ENCODE data around the gene HYAL2.
"Not testable (repeated sequence)": the region's sequence is repeated elsewhere in the genome, so short reads cannot be mapped to it uniquely, and the experiment has no call there.

HYAL2 gene

DNA sequence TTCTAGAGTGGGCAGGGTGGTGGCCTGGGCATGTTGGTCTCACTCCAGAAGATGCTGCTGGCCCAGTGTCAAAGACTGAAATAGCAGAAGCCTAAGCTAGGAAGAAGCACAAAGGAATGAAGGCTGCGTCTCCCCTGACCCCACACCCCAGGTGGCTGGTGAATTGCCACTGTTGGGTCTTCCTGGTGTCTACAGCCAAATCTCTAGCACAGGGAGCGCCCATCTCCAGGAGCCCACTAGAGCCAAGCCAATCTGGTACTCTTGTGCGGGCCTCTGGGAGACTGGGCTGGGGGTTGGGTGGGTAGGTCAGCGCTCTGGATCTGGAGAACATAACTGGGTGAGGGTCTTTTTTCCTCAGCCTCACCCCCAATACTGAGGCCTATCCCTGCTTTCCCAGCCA, 4.6 kb upstream of the HYAL2 start:
- DNase-seq (ENCODE audit: low read depth), result no peak

DNA sequence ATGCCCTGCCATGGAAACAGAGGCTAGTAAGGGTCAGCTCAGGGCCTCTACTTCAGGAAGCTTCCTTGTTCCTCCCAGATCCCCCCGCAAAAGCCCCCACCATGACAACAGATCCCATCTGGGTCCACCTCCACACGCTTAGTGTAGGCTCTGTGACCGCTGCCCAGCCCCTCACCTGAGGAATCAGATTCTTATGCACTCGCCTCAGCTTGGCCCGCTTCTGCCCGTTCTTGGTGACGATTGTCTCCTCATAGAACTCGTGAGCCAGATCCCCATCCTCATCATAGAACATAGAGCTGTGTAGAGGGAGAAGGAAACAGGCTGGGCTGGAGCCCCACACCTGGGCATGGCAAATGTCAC, 3.6 kb upstream of the HYAL2 start:
- no peak for DNase-seq (ENCODE audit: low read depth)

DNA sequence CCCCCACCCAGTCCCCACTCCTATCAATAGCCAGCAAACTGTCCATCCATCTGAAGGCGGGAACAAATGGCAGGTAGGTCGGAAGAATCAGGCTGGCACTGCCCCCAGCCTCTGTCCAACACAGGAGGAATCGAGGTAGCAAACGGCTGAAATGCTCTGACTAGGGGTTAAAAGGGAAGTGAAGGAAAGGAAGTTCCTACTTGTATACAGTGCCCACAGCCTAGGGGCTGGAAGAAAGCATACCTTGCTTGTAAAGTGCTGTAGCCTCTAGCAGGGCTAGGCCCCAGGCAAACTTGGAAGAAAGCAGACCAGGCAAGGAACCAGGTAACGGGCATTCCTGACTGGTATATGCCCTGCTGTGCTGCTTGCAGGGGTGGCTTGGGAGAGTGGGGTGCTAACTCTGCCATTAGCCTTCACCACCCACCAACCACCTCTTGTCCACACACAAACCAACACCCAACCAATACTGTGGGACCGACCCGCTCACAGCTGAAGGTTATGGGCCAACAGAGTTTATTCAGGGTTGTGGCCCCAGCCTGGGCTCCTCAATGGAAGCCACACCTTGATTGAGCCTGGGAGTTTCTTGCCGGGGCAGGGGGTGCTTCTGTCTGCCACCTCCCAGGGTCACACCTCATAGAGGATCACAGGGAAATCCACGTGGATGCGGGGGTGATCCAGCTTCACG, 3.1 kb upstream of the HYAL2 start:
- DNase-seq (ENCODE audit: low read depth), result no peak

DNA sequence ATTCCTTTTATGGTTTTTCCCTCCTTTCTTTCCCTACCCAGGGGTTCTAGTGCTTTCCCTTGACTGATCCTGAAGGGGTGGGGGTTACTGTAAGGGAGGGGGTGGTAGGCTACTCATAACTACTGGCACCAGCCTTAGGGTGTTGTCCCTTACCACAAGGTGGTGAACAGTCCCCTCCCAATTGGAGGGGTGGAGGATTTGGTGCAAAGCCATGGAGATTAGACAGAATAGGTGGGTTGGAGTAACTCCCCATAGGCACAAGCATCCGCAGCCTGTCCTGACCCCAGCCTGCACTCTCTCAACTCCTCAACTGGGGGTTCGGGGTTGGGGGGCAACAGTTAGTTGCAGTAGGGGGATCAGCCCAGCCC, 2.6 kb upstream of the HYAL2 start:
- DNase-seq (ENCODE audit: low read depth), result no peak

DNA sequence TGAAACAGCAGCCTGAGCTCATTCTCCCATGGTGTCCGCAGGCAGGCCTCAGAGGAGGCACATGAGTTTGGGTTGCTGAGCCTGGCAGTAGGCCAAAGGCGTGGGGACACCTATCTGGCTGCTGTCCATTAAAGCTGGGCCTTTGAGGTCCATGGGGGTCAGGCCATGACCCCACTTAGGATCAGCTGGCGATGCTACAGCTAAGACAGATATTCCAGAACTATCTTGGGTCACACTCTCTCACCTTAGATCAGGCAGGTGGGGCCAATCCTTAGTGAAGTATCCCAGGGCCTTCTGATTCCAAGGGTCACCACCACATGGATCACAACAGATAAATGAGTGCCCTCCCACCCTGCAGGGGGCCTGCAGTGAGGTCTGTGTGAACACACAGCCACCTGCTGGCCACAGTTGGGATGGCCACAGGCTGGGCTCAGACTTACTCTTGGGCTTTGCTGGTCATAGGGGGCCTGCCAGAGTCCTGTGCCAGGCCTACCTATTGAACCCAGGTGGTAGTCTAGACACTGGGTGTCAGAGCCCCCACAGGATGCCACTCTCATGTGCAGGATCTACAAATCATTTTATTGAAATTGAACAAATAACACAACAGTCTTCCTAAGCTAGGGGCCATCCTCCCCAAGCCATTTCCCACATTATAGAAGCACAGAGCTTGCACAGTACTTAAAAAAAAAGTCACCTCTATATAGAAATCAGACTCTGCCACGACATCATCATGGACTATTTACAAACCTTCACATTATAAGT, 2.0 kb upstream of the HYAL2 start:
- peak; percentile 43 for DNase-seq (ENCODE audit: low read depth)

DNA sequence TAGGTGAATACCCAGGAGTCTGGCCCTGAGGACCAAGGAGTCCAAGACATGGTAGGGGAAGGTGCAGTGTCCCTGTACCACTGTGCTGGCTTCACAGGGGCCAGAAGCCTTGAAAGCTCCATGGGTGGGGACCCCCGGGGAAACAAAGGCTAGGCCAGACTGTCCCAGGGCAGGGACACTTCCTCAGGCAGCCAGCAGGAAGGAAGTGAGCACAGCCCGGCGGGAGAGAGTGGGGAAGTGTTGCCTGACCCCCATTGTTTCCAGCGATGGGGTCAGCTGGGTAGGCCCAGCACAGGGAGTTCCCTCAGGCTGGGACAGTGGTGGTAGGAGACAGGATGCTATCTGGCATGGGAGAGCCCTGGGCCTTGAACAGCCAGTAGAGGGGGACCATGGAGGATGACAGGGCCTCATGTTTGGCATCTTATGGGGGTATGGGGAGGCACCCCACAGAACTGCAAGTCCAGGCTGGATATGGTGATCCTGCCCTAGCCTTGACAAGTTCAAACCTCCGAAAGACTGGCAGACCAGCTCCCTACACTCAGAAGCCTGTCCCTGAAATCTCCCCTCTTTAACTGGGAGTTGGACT, 1.2 kb upstream of the HYAL2 start:
- DNase-seq (ENCODE audit: low read depth), result no peak

DNA sequence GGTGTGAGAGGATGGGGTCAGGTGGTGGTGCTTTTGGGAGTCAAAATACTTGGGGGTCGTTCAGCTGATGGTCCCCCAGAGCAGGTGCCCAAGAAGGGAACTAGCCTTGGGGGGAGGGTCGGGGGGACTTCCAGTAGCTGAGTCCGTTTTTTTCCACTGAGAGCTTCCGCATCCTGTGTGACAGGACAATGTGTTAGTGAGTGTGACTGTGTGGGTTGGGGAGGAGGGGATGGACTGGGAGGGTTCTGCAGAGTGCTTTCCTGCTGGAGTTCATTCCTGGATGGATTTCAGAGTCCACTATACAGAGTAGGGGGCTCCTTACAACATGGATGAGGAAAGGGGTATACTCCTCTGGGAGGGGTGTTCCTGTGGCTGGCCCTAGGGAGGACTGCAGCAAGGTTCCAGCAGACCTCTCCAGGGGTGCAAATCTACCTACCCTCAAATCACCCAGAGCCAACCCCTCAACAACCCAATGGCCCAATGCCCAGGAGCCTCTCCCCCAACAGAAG, 601 bp upstream of the HYAL2 start:
- DNase-seq (ENCODE audit: low read depth), result no peak

DNA sequence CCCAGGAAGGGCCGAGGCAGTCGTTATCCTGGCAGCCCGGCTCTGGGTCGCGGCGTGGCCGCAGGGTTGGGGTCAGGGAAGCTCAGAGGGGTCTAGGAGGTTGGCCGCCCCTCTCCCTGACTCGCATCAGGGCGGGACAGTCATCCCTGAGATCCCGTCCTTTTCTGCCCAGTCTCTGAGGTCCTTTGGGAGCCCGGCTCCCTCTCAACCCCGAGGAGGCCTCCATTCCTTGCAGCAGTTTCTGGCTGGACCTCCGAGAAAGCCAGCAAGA, 495 bp downstream of the HYAL2 start:
- DNase-seq (ENCODE audit: low read depth), result no peak

DNA sequence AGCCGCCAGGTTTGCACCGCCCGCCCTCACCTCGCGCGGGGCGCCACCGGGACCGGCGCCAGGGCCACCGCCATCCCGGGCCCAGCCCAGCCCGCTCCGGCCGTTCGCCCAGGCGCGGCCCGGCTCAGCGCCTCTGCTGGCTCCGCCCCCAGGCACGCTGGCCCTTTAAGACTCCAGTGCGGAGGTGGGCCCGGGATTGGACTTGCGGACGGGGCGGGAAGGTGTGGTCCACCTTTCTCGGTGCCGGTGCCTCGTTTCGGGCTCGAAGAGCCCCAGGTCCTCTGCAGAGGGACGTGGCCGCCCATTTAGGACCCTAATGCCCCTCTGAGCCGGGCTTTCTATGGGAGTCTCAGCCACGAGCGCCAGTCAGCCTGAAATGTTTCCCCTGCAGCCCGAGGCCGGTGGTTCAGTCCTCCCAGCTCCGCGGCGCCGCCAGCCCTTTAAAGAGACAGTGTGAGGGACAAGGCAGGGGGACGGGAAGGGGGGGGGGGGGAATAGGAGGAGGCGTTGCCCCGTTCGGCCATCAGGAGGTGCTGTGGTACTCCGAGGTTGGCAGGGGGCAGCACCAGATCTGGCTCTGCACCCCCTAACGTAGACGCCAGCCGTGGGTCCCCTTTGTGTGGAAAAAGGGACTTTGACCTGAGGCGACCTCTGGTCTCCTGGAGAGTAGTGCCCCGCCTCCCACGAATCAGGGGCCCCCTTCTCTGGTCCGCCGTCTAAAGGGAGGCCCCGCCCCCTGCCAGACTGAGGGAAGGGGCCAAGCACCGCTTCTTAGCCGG, 1.0 kb downstream of the HYAL2 start:
- peak; percentile 85 for DNase-seq (ENCODE audit: low read depth)

DNA sequence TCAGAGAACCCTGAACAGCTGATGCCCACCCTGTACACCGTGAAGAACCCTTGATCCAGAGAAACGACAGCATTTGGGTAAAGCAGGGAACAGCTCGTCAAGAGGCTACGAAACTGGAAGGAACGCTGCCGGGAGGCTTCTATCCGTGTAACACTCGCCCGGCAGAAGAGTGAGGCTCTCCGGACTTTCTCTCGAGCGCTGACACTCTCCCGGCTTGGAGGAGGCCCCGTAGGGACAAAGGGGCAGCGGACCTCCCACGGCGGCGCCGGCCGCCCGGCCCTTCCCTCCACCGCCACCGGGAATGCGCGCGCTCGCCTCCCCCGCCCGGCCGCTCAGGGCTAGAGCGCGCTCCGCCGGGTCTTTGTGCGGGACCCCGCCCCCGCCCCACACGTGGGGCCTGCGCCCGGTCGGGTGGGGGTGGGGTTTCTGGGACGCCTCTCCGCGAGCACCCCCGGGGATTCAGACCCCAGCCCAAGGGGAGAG, 1.7 kb downstream of the HYAL2 start:
- peak; percentile 70 for DNase-seq (ENCODE audit: low read depth)

DNA sequence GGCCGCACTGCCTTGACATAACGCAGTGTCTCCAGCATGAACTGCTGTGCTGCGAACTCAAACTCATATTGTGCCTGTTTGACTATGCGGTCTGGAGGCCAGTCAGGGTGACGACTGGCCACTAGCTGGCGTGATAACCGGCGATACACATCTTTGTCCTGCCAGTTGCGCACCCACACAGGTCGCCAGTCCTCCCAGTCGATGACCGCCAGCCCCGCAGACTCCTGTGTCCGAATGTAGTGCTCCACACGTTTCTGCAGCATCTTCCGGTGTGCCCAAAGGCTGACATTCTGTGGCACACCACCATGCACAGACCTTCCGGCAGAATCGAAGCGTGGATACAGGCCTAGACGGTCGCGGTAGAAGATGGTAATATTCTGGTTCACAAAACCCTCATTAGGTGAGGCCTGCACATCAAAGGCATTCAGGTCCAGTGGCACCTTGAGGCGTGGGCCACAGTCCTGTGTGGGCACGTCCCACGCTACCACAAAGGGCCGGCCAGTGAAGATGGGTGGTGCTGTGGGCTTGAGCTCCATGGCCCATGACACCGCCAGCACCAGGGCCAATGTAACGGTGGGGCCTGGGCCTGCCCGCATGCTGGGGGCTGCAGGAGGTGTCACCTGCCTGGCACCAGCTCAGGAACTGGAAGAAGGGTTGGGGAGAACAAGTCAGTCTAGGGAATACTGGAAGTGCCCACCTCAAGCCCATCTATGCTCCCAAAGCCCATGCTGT, 2.5 kb downstream of the HYAL2 start:
- DNase-seq (ENCODE audit: low read depth), result no peak

DNA sequence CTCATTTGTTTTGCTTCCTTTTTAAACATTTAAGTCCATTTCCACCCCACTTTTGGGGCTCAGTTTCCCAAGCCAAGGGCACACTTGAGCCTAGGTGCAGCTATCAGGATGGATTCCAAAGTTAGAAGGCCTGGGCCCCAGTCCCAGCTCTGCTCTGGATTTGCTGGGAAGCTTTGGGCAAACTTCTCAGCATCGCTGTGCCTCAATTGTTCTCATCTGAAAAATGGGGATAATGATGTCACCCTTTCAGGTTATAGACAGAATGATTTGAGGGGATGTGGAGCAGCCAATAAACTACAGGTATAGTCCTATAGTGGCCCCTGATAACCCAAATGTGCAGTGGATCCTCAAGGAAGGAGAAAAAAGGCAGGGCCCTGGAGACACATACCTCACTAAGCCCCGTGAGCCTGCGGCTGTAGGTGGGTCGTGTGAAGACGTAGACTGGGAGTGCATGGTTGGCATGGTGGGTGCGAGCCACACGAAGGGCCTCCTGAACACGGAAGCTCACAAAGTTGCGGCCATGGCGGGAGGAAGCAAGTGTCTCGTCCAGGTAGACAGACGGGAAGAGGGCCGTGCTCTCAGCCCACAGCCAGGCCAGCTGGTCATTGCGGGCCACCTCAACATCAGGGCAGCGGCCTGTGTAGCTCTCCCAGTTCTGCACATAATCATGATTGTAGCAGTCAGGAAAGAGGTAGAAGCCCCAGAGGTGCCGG, 3.2 kb downstream of the HYAL2 start:
- no peak for DNase-seq (ENCODE audit: low read depth)

DNA sequence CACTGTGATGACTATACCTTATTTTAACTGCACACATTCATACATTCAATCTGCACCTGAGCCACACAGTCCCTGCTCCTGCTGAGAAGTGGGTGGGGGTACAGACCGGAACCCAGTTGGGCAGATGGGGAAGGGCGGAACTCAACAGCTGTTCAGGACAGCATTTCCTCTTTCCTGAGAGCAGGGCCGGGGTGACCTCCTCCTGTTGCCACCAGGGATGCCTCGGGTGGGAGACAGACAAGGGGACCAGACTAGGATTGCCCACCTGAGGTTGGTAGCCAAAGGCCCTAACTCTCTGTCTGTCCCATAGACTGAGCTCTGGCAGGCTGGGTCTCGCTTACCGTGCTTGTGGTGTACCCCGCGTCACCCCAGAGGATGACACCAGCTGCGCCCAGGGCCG, 3.9 kb downstream of the HYAL2 start:
- no peak for DNase-seq (ENCODE audit: low read depth)

DNA sequence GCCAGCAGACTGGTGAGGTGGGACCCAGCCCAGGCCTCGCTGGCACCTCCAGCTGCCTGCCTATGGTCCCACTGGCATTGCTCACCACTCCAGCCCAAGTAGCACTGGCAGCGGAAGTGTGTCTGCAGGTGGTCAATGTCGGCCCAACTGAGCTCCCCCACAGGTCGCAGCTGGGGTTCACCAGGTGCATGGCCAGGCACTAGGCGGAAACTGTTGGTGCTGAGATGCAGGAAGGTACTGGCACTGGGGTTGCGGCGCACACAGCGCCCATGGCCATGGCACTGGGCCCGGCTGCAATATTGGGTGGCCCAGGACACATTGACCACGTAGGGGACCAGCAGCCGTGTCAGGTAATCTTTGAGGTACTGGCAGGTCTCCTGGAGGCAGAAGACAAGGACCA, 4.4 kb downstream of the HYAL2 start:
- no peak for DNase-seq (ENCODE audit: low read depth)

DNA sequence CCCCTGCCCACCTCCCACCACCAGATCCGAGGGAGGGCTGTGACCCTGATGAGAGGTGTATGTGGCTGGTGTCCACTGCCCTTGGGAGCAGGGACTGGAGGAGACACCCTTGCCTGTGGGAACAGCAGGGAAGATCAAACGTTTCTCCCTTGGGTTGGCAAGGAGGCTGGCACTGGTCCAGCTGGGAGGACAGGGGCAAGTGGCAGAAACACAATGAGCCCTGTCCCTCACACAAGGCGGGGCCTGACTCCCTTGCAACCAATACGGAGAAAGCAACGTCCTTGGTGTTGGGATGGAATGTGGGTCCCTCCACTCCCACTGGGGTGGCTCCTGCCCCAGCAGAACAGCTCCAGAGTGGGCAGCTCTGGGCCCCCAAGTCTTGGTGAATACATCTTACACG, 5.2 kb downstream of the HYAL2 start:
- DNase-seq (ENCODE audit: low read depth), result no peak

DNA sequence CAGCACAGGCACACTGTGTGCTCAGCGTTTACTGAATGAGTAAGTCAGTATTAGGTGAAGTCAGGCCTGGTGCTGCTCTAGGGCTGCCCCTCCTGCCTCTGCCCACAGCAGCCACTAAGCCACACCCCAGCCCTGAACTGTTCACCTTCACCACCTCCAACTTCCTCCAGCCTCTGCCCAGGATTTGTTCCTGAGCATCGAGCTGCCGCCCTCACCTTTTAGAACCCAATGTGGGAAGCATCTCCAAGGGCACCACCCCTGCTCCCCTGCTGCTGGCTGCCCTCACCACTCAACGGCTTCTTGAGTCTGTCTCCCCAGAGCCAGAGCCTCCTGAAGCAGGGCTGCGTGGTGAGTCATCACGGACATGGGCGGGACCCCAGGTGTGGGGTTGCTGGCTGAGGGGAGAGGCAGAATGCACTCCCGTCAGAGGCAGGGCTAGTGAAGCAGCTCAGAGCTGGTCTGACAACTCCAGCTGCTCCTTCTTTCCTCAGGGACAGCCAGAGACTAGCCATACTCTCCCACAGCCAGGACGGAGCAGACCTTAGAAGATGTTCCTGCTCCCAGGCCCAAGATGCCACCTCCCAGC, 5.8 kb downstream of the HYAL2 start:
- no peak for DNase-seq (ENCODE audit: low read depth)

DNA sequence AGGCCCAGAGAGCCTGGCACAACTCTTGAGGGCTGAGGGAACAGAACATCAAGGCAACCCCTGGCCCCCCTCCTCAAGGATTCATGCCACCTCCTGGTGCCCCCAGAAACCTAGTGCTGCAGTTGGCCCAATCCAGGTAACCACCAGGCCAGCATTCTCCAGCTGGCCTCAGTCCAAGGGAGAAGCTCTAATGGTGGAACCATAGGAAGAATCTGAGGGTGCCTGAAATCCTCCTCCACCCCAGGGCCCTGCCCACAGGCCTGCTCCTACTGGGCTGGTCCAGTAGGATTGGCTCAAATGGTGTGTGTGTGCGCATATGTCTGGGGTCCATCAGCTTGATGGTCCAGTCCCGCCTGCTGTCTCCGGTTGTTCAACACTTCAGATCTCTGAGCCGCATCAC, 7.7 kb downstream of the HYAL2 start:
- no peak for DNase-seq (ENCODE audit: low read depth)

DNA sequence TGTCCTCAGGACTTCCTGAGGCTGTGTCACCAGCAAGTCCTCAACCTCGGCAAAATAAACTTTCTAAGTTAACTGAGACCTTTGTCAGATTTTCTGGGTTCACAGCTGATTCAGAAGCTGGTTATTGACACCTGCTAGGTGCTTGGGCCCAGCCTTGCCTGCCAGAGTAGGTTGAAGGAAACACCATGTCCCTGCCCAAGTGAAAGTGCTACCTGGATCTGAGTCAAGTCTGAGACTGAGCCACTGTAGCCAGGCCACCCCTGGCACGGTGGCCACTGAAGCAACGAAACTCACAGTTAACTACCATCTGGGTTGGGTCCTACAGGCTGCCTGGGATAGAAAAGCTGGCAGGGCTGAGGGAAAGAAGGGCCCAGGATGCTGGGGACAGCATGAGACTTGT, 8.2 kb downstream of the HYAL2 start:
- no peak for DNase-seq (ENCODE audit: low read depth)

DNA sequence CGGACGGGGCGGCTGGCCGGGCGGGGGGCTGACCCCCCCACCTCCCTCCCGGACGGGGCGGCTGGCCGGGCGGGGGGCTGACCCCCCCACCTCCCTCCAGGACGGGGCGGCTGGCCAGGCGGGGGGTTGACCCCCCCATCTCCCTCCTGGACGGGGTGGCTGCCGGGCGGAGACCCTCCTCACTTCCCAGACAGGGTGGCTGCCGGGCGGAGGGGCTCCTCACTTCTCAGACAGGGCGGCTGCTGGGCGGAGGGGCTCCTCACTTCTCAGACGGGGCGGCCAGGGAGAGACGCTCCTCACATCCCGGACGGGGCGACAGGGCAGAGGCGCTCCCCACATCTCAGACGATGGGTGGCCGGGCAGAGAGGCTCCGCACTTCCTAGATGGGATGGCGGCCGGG, 10.5 kb downstream of the HYAL2 start:
- DNase-seq (ENCODE audit: low read depth), result not testable (repeated sequence)

DNA sequence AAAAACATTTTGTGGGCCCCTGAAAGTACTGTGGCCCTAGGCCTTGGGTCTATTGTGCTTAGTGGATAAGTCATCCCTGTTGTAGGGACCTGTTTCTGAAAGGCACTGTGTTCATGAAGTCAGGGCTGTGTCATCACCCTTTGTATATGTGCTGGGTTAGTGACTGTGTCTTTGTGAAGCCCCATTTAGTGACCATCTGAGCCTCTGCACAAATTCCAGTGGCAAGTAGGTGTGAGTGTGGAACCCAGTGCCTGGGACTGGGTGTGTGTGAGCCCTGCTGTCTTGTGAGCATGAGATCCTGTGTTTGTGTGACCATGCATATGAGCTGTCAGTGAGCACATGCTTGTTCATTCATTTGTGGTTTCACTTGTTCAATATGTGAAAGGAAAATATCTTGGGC, 17.9 kb downstream of the HYAL2 start:
- DNase-seq (ENCODE audit: low read depth), result no peak
